CD4-positive, alpha-beta T cell treated with Interleukin-10 for 1 hour (primary cell): ENCODE measurements around the gene DMRT1.

Experiments used
- DNase-seq: peaks from one replicate; pipeline ENCODE4 v3.0.0-alpha.2; 2020

The DMRT1 gene

DNA sequence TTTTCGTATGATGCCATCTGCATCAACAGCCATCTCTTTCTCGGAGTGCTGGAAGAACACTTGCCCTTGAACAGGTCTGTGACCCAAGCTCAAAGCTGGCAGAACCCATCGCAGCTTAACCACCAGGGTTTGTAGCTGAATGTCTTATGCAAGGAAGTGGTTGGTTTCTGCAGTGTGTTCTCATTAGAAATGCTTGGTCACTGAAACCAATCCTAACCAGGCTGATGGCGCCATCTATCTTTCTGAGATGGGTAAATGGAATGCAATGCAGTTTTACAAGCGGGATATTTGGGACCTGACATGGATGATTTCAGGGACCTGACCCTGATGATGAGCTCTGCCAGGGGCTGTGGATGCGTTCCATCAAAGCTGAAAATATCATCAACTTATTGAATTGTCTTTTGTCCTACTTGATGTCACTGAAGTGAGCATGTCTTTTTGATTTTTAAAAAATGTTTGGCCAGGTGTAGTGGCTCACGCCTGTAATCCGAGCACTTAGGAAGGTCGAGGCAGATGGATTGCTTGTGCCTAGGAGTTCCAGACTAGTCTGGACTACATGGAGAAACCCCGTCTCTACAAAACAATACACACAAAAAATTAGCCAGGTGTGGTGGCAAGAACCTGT is 163.7 kb downstream of the DMRT1 start:
- DNase-seq = peak; percentile 15

DNA sequence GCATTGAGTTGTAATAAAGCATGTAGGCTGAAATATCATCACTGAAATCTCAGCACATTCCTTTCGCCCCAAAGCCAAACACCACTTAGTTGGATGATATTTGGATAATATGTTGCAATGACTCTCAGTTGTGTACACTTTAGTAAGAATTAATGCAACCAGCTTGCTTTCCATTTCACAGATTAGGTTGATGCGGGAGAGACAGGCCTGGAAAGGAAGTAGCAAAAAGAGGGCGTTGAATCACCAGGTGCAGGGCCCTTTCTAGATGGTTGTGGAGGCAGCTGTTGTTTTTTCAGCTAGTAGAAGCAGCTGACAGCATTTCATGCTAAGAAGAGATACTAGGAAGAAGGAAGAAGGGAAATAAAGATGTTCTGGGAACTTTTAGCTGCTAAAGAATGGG is 165.8 kb downstream of the DMRT1 start:
- DNase-seq = no peak

DNA sequence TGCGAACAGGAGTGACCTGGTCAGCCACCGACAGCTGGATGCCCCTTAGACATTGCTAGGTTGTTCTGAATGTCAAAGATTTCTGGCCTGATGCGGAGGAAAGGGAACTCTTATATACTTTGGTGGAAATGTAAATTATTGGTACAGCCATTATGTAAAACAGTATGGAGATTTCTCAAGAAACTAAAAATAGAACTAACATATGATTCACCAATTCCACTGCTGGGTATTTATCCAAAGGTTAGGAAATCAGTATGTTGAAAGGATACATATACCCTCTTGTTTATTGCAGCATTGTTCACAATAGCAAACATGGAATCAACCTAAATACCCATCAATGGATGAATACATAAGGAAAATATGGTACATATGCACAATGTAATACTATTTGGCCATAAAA is 166.7 kb downstream of the DMRT1 start:
- no peak for DNase-seq

DNA sequence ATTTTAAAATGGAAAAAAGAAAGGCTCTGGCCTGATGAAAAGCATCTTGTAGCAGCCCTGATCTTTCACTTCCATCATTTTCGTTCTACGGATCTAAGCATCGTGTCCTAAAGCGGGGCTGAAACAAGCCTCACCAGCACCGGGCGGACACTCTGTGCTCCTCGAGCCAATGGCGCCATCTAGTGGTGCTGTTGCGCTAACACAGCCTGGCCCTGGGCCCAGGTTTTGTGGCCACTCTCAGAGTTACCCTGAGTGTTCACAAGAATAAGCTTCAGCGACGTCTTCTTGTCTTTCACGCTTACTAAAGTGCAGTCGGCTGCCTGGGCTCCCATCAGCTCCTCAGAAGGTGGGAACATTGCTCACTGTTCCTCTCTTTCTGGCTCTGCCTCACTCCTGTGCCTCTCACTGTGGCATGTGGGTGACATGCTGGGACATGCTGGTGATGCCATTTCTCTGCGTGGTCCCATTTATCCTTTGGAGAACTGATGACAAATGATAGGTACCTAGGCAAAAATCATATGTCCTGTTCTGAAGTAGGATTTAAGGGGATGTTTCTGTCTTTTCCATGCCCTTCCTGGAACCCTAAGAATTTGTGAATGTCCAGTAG is 167.7 kb downstream of the DMRT1 start:
- peak; percentile 69 for DNase-seq

DNA sequence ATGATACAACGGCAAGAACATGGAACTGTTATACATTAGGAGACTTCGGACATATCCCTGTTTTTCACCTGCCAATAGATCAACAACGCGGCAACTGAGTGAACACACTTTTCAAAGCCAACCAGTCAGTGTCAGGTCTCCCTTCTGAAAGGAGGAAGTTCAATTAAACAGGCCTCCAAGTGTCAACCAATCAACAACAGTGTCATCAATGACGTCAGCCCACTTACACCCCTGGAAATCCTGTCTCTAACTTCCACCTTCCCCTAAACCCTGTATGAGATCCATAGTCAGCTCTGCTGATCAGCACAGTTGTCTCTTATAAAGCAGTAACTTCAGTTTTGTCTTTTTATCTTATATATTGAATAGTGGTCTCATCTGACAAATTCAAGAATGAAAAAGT is 171.5 kb downstream of the DMRT1 start:
- DNase-seq = no peak

DNA sequence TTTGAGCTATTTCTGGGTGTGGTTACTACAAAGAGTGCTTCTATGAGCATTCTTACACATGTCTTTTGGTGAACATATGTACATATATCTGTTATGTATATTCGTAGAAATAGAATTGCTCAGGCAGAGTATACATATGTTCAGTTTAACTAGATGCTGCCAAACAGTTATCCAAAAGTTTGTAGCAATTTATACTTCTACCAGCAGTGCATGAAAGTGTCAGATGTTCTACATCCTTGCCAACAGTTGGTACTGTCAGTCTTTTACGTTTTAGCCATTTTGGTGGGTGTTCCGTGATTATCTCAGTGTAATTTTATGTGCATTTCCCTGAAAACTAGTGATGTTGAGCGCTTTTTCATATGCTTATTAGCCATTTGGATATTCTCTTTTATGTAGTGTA is 172.7 kb downstream of the DMRT1 start:
- DNase-seq = no peak

DNA sequence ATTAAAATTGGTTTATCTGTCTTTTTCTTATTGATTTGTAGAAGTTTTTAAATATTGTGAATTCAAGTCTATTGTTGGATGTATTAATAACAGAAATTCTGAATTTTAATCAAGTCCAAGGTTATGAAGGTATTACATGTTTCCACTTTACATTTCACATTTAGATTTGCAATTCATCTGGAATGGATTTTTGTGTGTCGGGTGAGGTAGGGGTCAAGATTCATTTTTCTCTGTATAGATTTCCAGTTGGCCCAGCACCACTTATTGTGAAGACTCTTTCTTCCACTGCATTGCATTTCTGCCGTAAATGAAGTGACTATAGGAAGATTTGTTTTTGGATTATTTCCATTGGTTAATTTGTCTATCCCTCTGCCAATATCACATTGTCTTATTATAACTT is 173.1 kb downstream of the DMRT1 start:
- DNase-seq = no peak

DNA sequence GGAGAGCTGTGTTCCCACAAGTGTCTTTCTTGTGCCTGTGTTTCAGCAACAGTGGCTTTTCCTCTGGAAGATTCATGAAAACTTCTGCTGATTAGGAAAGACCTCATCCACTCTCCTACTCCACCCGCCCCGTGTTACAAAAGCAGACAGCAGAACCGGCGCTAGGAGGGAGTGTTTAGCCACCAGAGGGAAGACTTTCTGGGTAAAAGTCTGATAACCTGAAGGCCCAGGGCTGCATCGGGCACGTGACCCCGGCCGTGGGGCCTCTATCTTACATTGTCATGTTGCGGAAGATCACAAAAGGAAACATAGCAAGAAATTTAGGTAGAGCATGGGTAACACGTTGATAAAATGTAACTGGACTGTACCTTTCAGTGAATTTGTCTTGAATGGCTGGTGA is 176.6 kb downstream of the DMRT1 start:
- DNase-seq = peak; percentile 24
